Fibroblast of villous mesenchyme (primary cell): ENCODE data around the gene ELANE. TPM values are rescaled to one million over a fixed set of nuclear protein-coding genes. Genes with fewer than 3 reads are reported as not detected.
"Not testable (repeated sequence)": the region's sequence is repeated elsewhere in the genome, so short reads cannot be mapped to it uniquely, and the experiment has no call there.

Source experiments
- DNase-seq: peaks from one replicate; pipeline ENCODE4 v3.0.0-alpha.2; 2010; ENCODE audit warnings: low read depth
- H3K4me3 ChIP-seq: 2 replicates; pipeline ENCODE4 v1.5.1; 2011; ENCODE audit warnings: low read depth, mild to moderate bottlenecking, low read length
- CTCF ChIP-seq: IDR thresholded peaks from 2 replicates; pipeline ENCODE4 v1.5.1; 2012; ENCODE audit warnings: low read depth, mild to moderate bottlenecking, low read length; ENCODE audit not compliant: insufficient read depth
- total RNA-seq: library from RNA; depleted of rRNA; stranded (reverse); fragments of >200 nt; gene quantifications from 2 replicates; pipeline ENCODE4 v1.2.3, GENCODE V29; 2012

Gene ELANE
- total RNA-seq, 1 donor, result not detected

GRCh38 chr19:887072-887471 lies 35.0 kb downstream of the ELANE start:
- no peak overlapping the region for H3K4me3 ChIP-seq

GRCh38 chr19:887599-887998 lies 35.5 kb downstream of the ELANE start:
- H3K4me3 ChIP-seq, result no peak overlapping the region
- no peak for TF ChIP-seq CTCF
- no peak for DNase-seq

More at GRCh38 chr19:887072-887471, 35.0 kb downstream of the ELANE start:
- TF ChIP-seq CTCF, result no peak
- peak; percentile 45 for DNase-seq

- DNase-seq, result no peak
- H3K4me3 ChIP-seq, result no peak overlapping the region
- no peak for TF ChIP-seq CTCF
Measured at GRCh38 chr19:888581-889385, 36.7 kb downstream of the ELANE start.

GRCh38 chr19:889662-890295 lies 37.7 kb downstream of the ELANE start:
- TF ChIP-seq CTCF, result no peak
- DNase-seq, result no peak
- H3K4me3 ChIP-seq, result no peak overlapping the region

- no peak overlapping the region for H3K4me3 ChIP-seq
- no peak for TF ChIP-seq CTCF
- DNase-seq, result no peak
Measured at GRCh38 chr19:890831-891230, 38.7 kb downstream of the ELANE start.

GRCh38 chr19:891421-892200 lies 39.5 kb downstream of the ELANE start:
- peak overlapping the region; percentile 83 for H3K4me3 ChIP-seq
- not testable (repeated sequence) for DNase-seq
